ENCODE measurements around the gene IL31RA.

DNA sequence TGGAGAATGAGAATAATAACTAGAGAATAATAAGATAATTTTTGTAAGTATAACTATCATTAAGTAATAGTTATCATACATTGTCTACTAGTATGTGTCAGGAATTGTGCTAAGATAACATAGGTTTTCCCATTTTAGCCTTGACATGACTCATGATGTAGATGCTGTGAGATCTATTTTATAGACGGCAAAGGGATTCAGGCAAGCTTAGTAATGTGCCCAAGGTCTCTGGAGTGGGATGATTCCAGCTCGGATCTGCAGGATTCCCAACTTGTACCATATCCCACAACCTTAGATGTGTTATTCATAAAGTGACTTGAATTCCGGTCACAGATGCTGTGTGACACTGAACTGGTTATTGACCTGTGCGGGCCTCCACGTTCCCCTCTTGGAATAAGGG is 51.5 kb downstream of the IL31RA start:
- TF ChIP-seq CTCF (IDR thresholded peaks at IDR 0.05; ENCODE audit: borderline replicate concordance, extremely low read depth, low read length, poor library complexity, severe bottlenecking) (no peak), EZH2 (IDR thresholded peaks at IDR 0.05; ENCODE audit: borderline replicate concordance, low read depth, low read length, severe bottlenecking) (no peak)

Data from DND-41 (cell line).